ENCODE data around the gene CD46.

Gene CD46

GRCh38 chr1:207799989-207800648, 48.3 kb downstream of the CD46 start:
- no peak for DNase-seq

- no peak for DNase-seq
Measured at GRCh38 chr1:207801819-207802218, 50.0 kb downstream of the CD46 start.

GRCh38 chr1:207803678-207804077, 51.8 kb downstream of the CD46 start:
- DNase-seq, result no peak

- no peak for DNase-seq
Measured at GRCh38 chr1:207804721-207805468, 53.0 kb downstream of the CD46 start.

- no peak for DNase-seq
Measured at GRCh38 chr1:207805841-207806421, 54.1 kb downstream of the CD46 start.

- no peak for DNase-seq
Measured at GRCh38 chr1:207806531-207807325, 54.9 kb downstream of the CD46 start.

GRCh38 chr1:207807326-207807689, 55.5 kb downstream of the CD46 start:
- DNase-seq, result no peak

- no peak for DNase-seq
Measured at GRCh38 chr1:207807690-207808321, 56.0 kb downstream of the CD46 start.

GRCh38 chr1:207808322-207808705, 56.5 kb downstream of the CD46 start:
- DNase-seq, result no peak

- DNase-seq, result no peak
Measured at GRCh38 chr1:207808911-207809555, 57.2 kb downstream of the CD46 start.

- no peak for DNase-seq
Measured at GRCh38 chr1:207810173-207810572, 58.3 kb downstream of the CD46 start.

GRCh38 chr1:207810606-207811295, 58.9 kb downstream of the CD46 start:
- no peak for DNase-seq

- no peak for DNase-seq
Measured at GRCh38 chr1:207811319-207811718, 59.5 kb downstream of the CD46 start.

- no peak for DNase-seq
Measured at GRCh38 chr1:207811920-207812720, 60.3 kb downstream of the CD46 start.

- DNase-seq, result no peak
Measured at GRCh38 chr1:207812778-207813511, 61.1 kb downstream of the CD46 start.

- no peak for DNase-seq
Measured at GRCh38 chr1:207813512-207813881, 61.6 kb downstream of the CD46 start.

- DNase-seq, result no peak
Measured at GRCh38 chr1:207813946-207814345, 62.1 kb downstream of the CD46 start.

- no peak for DNase-seq
Measured at GRCh38 chr1:207814469-207814868, 62.6 kb downstream of the CD46 start.

GRCh38 chr1:207815466-207815865, 63.6 kb downstream of the CD46 start:
- no peak for DNase-seq

GRCh38 chr1:207815913-207816291, 64.0 kb downstream of the CD46 start:
- DNase-seq, result no peak
